SU-DHL-6 (cell line): ENCODE measurements around the gene BEAN1.

Experiments
- H2AFZ ChIP-seq: fragments of 200-600 bp; sonication (generic); 2 replicates; pipeline ENCODE4 v1.6.1; 2014; ENCODE audit warnings: low read depth, mild to moderate bottlenecking, moderate library complexity, mixed read lengths, antibody characterized with exemption, low read length; ENCODE audit not compliant: severe bottlenecking
- H3F3A ChIP-seq: fragments of 200-600 bp; shearing (Covaris generic); 2 replicates; pipeline ENCODE4 v1.6.0; 2016; ENCODE audit warnings: antibody characterized with exemption, mild to moderate bottlenecking; ENCODE audit not compliant: insufficient read depth
- H3K27ac ChIP-seq: fragments of 200-600 bp; sonication (generic); 2 replicates; pipeline ENCODE4 v1.5.1; 2016; ENCODE audit warnings: low read depth, mild to moderate bottlenecking, low read length, moderate library complexity, mixed read lengths
- H3K27me3 ChIP-seq: fragments of 200-600 bp; sonication (generic), shearing (Covaris generic); 2 replicates; pipeline ENCODE4 v1.6.0; 2014; ENCODE audit warnings: mild to moderate bottlenecking, low read length
- H3K36me3 ChIP-seq: fragments of 200-600 bp; sonication (generic); 2 replicates; pipeline ENCODE4 v1.6.1; 2014; ENCODE audit warnings: mild to moderate bottlenecking, low read length, mixed read lengths
- H3K4me2 ChIP-seq: fragments of 300-600, 200-600 bp; shearing (Covaris generic), sonication (generic); 2 replicates; pipeline ENCODE4 v1.6.0; 2014; ENCODE audit warnings: low read length, low read depth, mild to moderate bottlenecking; ENCODE audit not compliant: poor library complexity, severe bottlenecking
- H3K4me3 ChIP-seq: fragments of 200-600 bp; sonication (generic); 2 replicates; pipeline ENCODE4 v1.5.1; 2014; ENCODE audit warnings: antibody characterized with exemption, low read length, mild to moderate bottlenecking, mixed read lengths; ENCODE audit not compliant: insufficient read depth, poor library complexity, severe bottlenecking
- H3K79me2 ChIP-seq: fragments of 200-600 bp; sonication (generic); 2 replicates; pipeline ENCODE4 v1.6.1; 2014; ENCODE audit warnings: mild to moderate bottlenecking, low read length, moderate library complexity; ENCODE audit not compliant: insufficient read depth
- H3K9ac ChIP-seq: fragments of 200-600 bp; sonication (generic); 2 replicates; pipeline ENCODE4 v1.7.0; 2014; ENCODE audit warnings: mild to moderate bottlenecking, low read length
- H3K9me2 ChIP-seq: fragments of 200-600 bp; sonication (generic); replicated peaks from 2 replicates; pipeline ENCODE4 v1.6.1; 2014; ENCODE audit warnings: low read length; ENCODE audit not compliant: insufficient read depth
- H3K9me3 ChIP-seq: fragments of 200-600 bp; sonication (generic); 2 replicates; pipeline ENCODE4 v1.6.1; 2014; ENCODE audit warnings: low read length, mixed read lengths; ENCODE audit not compliant: insufficient read depth
- H4K20me1 ChIP-seq: fragments of 200-600 bp; sonication (generic); 2 replicates; pipeline ENCODE4 v1.6.1; 2014; ENCODE audit warnings: low read depth, mild to moderate bottlenecking, antibody characterized with exemption, low read length, moderate library complexity, mixed read lengths
- EZH2phosphoT487 ChIP-seq: fragments of 200-600 bp; sonication (generic), shearing (Covaris generic); conservative IDR thresholded peaks from 2 replicates; pipeline ENCODE4 v1.6.1; 2018; ENCODE audit warnings: mild to moderate bottlenecking, antibody characterized with exemption, low read length, moderate library complexity, mixed read lengths
- TF ChIP-seq, protein P1 (sequence below): fragments of 200-600 bp; sonication (generic); IDR thresholded peaks from one replicate; pipeline ENCODE4 v1.5.1; 2017; ENCODE audit warnings: antibody characterized with exemption, mild to moderate bottlenecking, low read length, moderate library complexity; ENCODE audit not compliant: insufficient read depth, poor library complexity, severe bottlenecking

The BEAN1 gene

DNA sequence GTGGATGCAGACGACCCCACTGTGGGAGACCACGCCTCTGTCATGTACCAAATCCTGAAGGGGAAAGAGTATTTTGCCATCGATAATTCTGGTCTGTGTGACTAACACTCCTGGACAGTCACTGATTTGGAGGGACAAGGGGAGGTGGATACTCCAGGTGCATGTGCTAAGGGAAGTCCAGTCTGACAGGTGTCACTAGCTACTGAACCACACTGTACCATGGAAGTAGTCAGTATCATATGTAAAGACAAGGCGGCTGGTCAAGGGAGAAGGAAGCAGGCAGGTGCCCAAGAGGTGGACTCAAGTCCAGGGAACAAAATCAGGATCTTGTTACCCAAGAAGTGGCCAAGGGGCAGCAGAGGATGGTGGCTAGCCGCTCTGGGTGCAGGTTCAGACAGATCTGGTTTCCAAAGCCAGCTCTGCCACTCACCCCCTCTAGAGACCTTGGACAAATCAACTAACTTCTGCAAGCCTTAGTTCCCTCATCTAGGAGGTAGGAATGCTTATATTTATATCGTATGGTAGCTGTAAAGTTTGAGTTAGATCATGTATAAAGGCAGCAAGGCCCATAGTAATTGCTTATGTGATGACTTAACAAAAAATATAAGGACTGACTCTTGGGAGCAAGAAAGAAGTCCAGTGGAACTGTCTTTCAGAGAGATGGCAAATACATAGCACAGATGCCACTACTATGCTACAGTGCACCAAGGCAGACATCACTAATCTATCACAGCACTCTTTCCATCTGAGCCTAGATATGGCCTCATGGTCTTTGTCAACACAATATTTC lies 38.5 kb upstream of the BEAN1 start:
- H3K79me2 ChIP-seq: no peaks in the 10 kb centered on the region
- TF ChIP-seq EZH2phosphoT487: no peak
- TF ChIP-seq, protein P1, sequence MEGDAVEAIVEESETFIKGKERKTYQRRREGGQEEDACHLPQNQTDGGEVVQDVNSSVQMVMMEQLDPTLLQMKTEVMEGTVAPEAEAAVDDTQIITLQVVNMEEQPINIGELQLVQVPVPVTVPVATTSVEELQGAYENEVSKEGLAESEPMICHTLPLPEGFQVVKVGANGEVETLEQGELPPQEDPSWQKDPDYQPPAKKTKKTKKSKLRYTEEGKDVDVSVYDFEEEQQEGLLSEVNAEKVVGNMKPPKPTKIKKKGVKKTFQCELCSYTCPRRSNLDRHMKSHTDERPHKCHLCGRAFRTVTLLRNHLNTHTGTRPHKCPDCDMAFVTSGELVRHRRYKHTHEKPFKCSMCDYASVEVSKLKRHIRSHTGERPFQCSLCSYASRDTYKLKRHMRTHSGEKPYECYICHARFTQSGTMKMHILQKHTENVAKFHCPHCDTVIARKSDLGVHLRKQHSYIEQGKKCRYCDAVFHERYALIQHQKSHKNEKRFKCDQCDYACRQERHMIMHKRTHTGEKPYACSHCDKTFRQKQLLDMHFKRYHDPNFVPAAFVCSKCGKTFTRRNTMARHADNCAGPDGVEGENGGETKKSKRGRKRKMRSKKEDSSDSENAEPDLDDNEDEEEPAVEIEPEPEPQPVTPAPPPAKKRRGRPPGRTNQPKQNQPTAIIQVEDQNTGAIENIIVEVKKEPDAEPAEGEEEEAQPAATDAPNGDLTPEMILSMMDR: no peak
- no peaks in the 10 kb centered on the region for H4K20me1 ChIP-seq
- no peak overlapping the region for H3K4me2 ChIP-seq
- no peaks in the 10 kb centered on the region for H3K9me2 ChIP-seq
- no peaks in the 10 kb centered on the region for H3K27me3 ChIP-seq
- H3K4me3 ChIP-seq: no peak overlapping the region
- no peaks in the 10 kb centered on the region for H3F3A ChIP-seq
- H3K9ac ChIP-seq: no peak overlapping the region
- no peaks in the 10 kb centered on the region for H3K9me3 ChIP-seq
- no peak overlapping the region for H3K27ac ChIP-seq
- H2AFZ ChIP-seq: no peak overlapping the region
- H3K36me3 ChIP-seq: no peaks in the 10 kb centered on the region

DNA sequence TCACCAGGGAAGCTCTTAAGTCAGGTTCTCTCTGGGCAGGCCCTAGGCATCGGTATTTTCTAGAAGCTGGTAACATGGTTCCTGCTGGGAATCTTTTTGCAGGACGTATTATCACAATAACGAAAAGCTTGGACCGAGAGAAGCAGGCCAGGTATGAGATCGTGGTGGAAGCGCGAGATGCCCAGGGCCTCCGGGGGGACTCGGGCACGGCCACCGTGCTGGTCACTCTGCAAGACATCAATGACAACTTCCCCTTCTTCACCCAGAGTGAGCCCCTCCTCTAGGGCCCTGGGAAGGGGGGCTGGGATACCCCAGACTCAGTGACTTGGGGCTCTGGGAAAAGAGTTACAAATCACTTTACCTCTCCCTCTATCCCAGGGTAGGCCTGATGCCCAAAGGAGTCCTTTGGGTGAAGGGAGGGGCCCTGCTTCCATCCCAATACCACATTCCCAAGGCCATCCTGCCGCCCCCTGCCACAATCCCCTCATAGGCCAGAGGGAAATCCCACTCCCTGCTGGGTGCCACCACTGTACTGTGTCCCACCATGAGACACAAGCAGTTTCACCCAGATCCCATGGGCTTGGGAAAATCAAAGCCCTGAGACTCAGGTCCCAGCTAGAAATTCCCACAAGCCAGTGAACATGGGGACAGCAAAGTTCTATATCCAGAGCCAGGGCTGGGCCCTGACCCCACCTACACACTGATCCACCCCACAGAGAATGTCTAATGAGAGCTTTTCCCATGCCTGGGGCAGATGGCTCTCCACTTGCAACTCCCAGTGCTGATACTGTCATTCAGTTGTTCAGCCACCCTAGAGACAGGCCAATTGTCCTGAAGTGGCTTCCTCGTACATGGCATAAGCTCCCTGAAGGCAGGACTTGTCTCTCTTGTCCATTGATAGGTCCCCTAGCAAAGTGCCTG lies 37.6 kb upstream of the BEAN1 start:
- Histone ChIP-seq H3F3A (no peaks in the 10 kb centered on the region), H4K20me1 (no peaks in the 10 kb centered on the region), H3K9ac (no peak overlapping the region), H3K36me3 (no peaks in the 10 kb centered on the region), H3K27me3 (no peaks in the 10 kb centered on the region), H3K4me3 (no peak overlapping the region), H2AFZ (no peak overlapping the region), H3K9me2 (no peaks in the 10 kb centered on the region), H3K4me2 (no peak overlapping the region), H3K79me2 (no peaks in the 10 kb centered on the region), H3K9me3 (no peaks in the 10 kb centered on the region), H3K27ac (no peak overlapping the region)
- TF ChIP-seq, protein P1: no peak
- TF ChIP-seq EZH2phosphoT487: no peak

GRCh38 chr16:66390346-66391108 lies 36.6 kb upstream of the BEAN1 start:
- TF ChIP-seq, protein P1: no peak
- no peak for TF ChIP-seq EZH2phosphoT487
- H2AFZ ChIP-seq: no peak overlapping the region
- H3K36me3 ChIP-seq: no peaks in the 10 kb centered on the region
- H3K9me2 ChIP-seq: no peaks in the 10 kb centered on the region
- no peaks in the 10 kb centered on the region for H4K20me1 ChIP-seq
- no peak overlapping the region for H3K4me3 ChIP-seq
- H3K79me2 ChIP-seq: no peaks in the 10 kb centered on the region
- no peak overlapping the region for H3K9ac ChIP-seq
- no peak overlapping the region for H3K4me2 ChIP-seq
- H3K9me3 ChIP-seq: no peaks in the 10 kb centered on the region
- no peaks in the 10 kb centered on the region for H3F3A ChIP-seq
- no peak overlapping the region for H3K27ac ChIP-seq
- no peaks in the 10 kb centered on the region for H3K27me3 ChIP-seq
